ENCODE results near the gene RASL10A.

Gene RASL10A

DNA sequence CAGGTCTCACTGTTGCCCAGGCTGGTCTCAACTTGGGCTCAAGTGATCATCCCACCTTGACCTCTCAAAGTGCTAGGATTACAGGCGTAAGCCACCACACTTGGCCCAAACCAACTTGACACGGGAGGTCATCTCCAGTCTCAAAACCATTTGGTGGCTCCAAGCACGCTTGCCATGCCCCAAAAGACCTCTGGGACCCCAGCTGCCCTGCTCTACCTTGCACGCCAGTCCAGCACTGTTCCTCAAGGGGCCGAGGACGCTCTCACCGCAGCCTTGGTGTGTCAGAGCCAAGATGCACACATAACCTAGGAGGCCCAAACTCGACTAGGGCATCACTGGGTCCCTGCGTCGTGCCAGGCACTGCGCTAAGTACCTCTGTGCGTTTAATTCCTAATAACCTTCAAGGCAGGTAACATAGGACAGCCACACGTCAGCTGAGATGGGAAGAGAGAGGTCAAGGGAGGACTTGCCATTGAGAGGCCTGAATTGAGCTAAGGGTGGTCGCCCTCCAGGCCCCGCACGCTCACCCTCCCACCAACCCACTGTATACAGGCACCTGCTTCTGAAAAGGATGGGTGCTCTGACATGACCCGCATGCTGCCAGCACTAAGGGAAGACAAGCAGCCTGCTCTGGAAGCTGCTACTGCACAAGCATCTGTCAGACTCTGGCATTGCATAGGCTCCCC is 13.6 kb downstream of the RASL10A start:
- no peak overlapping the region for H3K4me3 ChIP-seq (ENCODE audit: low read depth, low read length)
- H3K4me1 ChIP-seq (ENCODE audit: control insufficient read depth, insufficient read depth, low read length) = no peaks in the 10 kb centered on the region; the same call in 1 of the 2 replicates
- H3K9me3 ChIP-seq (ENCODE audit: control insufficient read depth, insufficient read depth, low read length) = no peaks in the 10 kb centered on the region
- H3K36me3 ChIP-seq (ENCODE audit: control insufficient read depth, insufficient read depth, low read length) = peaks cover 42% of the 10 kb centered on the region
- peak overlapping the region; percentile 43 for H3K27ac ChIP-seq (ENCODE audit: low read depth, low read length)
- no peak overlapping the region for H3K9ac ChIP-seq (ENCODE audit: low read depth, low read length)
- no peaks in the 10 kb centered on the region for H3K27me3 ChIP-seq (ENCODE audit: control insufficient read depth, insufficient read depth, low read length)

DNA sequence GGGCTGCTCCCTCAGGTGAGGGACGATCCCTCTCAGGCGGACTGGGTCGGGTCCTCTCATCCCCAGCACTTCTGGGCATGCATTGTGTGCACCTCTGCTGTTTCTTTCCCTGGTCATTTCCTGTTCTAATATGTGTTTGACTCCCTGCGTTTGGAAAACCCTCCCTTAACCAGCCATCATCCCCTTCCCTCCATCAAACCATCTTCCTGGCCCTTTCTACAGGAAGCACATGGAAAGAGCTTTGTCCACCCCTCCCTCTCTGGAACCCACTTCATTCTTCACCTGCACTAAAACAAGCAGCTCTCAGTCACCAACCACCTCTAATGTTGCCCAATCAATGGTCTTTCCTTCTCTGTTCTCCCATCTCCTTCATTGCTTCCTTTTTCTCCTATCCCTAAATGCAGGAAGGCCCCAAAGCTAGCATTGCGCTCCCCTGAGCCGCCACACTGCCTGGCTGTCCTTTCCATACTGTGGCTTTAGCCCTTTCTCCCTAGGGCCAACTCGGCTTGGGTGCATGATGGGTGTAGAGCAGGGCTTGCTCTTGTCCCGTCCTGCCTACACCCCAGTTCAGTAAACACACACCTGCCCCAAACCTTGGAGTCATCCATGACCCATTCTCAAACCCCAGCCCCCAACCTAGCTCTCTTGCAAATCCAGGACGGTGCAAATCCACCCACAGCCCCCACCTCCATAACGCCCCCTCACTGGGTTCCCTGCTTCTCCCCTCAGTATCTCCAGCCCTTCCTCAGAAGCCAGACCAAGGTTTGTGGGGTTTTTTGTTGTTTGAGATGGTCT is 14.5 kb downstream of the RASL10A start:
- no peaks in the 10 kb centered on the region for H3K27me3 ChIP-seq (ENCODE audit: control insufficient read depth, insufficient read depth, low read length)
- H3K36me3 ChIP-seq (ENCODE audit: control insufficient read depth, insufficient read depth, low read length) = peaks cover 50% of the 10 kb centered on the region
- H3K27ac ChIP-seq (ENCODE audit: low read depth, low read length) = peak overlapping the region; percentile 43
- H3K4me3 ChIP-seq (ENCODE audit: low read depth, low read length) = no peak overlapping the region
- H3K9me3 ChIP-seq (ENCODE audit: control insufficient read depth, insufficient read depth, low read length) = no peaks in the 10 kb centered on the region
- H3K4me1 ChIP-seq (ENCODE audit: control insufficient read depth, insufficient read depth, low read length) = no peaks in the 10 kb centered on the region; the same call in 1 of the 2 replicates
- no peak overlapping the region for H3K9ac ChIP-seq (ENCODE audit: low read depth, low read length)

DNA sequence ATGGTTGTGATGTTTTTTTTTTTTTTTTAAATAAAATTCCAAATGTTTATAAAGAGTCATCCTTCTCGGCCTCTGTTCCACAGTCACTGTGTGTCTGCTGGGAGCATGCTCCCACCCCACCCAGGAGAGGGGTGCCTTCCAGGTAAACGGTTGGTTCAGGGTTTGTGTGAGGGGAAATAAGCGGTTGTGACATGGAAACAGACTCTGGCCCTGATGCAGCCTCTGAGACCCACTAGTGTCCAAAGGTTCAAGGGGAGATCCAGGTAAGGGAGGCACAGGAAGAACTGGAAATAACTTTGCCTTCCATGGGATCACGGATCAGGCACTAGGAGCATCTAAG is 15.1 kb downstream of the RASL10A start:
- H3K9me3 ChIP-seq (ENCODE audit: control insufficient read depth, insufficient read depth, low read length) = no peaks in the 10 kb centered on the region
- no peak overlapping the region for H3K27ac ChIP-seq (ENCODE audit: low read depth, low read length)
- no peak overlapping the region for H3K9ac ChIP-seq (ENCODE audit: low read depth, low read length)
- H3K4me1 ChIP-seq (ENCODE audit: control insufficient read depth, insufficient read depth, low read length) = no peaks in the 10 kb centered on the region; the same call in 1 of the 2 replicates
- no peak overlapping the region for H3K4me3 ChIP-seq (ENCODE audit: low read depth, low read length)
- H3K27me3 ChIP-seq (ENCODE audit: control insufficient read depth, insufficient read depth, low read length) = no peaks in the 10 kb centered on the region
- peaks cover 56% of the 10 kb centered on the region for H3K36me3 ChIP-seq (ENCODE audit: control insufficient read depth, insufficient read depth, low read length)

DNA sequence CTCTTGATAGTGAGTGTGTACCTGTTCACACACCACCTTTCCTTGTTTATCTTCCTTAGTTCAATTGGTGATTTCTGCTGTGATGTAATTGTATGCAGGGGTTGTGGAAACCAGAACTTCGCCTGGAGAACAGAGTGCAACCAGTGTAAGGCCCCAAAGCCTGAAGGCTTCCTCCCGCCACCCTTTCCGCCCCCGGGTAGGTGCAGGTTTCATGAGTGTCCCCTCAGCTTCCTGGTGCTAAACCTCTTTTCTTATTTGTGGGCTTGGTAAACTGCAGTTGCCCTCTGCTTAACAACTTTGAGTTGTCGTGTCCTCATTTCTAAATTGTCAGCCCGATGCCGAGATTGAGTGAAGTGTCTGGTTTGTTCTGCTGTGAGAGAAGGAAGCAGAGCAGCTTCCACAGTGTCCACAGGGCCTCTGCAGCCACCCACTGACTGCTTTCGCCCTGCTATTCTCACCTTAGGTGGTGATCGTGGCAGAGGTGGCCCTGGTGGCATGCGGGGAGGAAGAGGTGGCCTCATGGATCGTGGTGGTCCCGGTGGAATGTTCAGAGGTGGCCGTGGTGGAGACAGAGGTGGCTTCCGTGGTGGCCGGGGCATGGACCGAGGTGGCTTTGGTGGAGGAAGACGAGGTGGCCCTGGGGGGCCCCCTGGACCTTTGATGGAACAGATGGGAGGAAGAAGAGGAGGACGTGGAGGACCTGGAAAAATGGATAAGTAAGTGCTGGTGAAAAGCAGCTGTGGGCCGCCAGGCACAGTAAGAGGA is 16.2 kb downstream of the RASL10A start:
- Histone ChIP-seq H3K9me3 (ENCODE audit: control insufficient read depth, insufficient read depth, low read length) (no peaks in the 10 kb centered on the region), H3K4me3 (ENCODE audit: low read depth, low read length) (no peak overlapping the region), H3K27me3 (ENCODE audit: control insufficient read depth, insufficient read depth, low read length) (no peaks in the 10 kb centered on the region), H3K9ac (ENCODE audit: low read depth, low read length) (no peak overlapping the region), H3K36me3 (ENCODE audit: control insufficient read depth, insufficient read depth, low read length) (peaks cover 67% of the 10 kb centered on the region), H3K4me1 (ENCODE audit: control insufficient read depth, insufficient read depth, low read length) (no peaks in the 10 kb centered on the region), H3K27ac (ENCODE audit: low read depth, low read length) (no peak overlapping the region)

DNA sequence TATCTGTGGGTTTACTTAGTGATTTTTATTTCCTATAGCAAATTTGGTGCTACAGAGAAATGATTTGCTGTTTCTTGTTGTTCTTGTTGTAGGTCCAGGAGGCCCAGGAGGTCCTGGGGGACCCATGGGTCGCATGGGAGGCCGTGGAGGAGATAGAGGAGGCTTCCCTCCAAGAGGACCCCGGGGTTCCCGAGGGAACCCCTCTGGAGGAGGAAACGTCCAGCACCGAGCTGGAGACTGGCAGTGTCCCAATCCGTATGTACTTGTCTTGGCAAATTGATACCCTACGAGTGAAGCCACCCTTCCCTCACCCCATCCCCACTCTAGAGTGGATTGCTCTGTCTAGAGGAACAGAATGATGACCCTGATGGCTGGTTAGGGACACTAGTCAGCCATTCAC is 16.9 kb downstream of the RASL10A start:
- Histone ChIP-seq H3K27ac (ENCODE audit: low read depth, low read length) (no peak overlapping the region), H3K9me3 (ENCODE audit: control insufficient read depth, insufficient read depth, low read length) (no peaks in the 10 kb centered on the region), H3K4me1 (ENCODE audit: control insufficient read depth, insufficient read depth, low read length) (no peaks in the 10 kb centered on the region), H3K4me3 (ENCODE audit: low read depth, low read length) (no peak overlapping the region), H3K27me3 (ENCODE audit: control insufficient read depth, insufficient read depth, low read length) (no peaks in the 10 kb centered on the region), H3K36me3 (ENCODE audit: control insufficient read depth, insufficient read depth, low read length) (peaks cover 73% of the 10 kb centered on the region), H3K9ac (ENCODE audit: low read depth, low read length) (no peak overlapping the region)

DNA sequence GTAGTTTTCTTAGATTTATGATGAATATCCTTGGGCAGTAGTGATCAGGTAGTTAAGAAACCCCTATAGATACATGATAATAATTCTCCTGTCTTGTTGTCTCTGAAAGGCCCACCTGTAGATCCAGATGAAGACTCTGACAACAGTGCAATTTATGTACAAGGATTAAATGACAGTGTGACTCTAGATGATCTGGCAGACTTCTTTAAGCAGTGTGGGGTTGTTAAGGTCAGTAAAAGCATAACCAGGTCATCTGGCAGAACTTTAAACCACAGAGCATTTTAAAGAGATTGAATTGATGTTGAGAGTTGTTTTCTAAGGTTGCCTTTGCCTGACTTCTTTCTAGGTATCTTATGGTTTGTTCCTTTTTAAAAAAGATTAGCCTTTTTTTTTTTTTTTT is 23.1 kb downstream of the RASL10A start:
- H3K27me3 ChIP-seq (ENCODE audit: control insufficient read depth, insufficient read depth, low read length) = no peaks in the 10 kb centered on the region
- peaks cover 100% of the 10 kb centered on the region for H3K36me3 ChIP-seq (ENCODE audit: control insufficient read depth, insufficient read depth, low read length)
- no peaks in the 10 kb centered on the region for H3K9me3 ChIP-seq (ENCODE audit: control insufficient read depth, insufficient read depth, low read length)
- no peak overlapping the region for H3K9ac ChIP-seq (ENCODE audit: low read depth, low read length)
- no peaks in the 10 kb centered on the region for H3K4me1 ChIP-seq (ENCODE audit: control insufficient read depth, insufficient read depth, low read length)
- H3K27ac ChIP-seq (ENCODE audit: low read depth, low read length) = no peak overlapping the region
- H3K4me3 ChIP-seq (ENCODE audit: low read depth, low read length) = no peak overlapping the region

DNA sequence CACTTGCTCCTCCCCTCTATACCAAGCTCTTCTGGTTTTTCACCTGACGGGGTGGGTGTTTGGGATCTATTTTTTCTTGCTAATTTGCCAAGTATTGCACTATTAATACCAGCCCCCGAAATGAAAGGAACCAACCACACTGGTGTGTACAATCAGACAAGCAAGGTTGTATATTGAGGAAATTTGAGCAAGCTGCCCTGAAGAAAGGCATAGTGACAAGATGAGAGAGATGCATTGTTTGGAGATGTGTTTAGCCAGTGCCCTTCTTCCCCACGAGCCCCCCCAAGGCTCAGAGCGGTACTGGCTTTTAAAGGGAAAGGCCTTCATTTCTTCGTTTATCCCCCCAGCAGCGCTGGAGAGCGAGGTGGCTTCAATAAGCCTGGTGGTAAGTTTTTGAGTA is 24.3 kb downstream of the RASL10A start:
- Histone ChIP-seq H3K27me3 (ENCODE audit: control insufficient read depth, insufficient read depth, low read length) (no peaks in the 10 kb centered on the region), H3K9me3 (ENCODE audit: control insufficient read depth, insufficient read depth, low read length) (no peaks in the 10 kb centered on the region), H3K36me3 (ENCODE audit: control insufficient read depth, insufficient read depth, low read length) (peaks cover 99% of the 10 kb centered on the region), H3K4me1 (ENCODE audit: control insufficient read depth, insufficient read depth, low read length) (no peaks in the 10 kb centered on the region), H3K27ac (ENCODE audit: low read depth, low read length) (no peak overlapping the region), H3K4me3 (ENCODE audit: low read depth, low read length) (no peak overlapping the region), H3K9ac (ENCODE audit: low read depth, low read length) (no peak overlapping the region)

DNA sequence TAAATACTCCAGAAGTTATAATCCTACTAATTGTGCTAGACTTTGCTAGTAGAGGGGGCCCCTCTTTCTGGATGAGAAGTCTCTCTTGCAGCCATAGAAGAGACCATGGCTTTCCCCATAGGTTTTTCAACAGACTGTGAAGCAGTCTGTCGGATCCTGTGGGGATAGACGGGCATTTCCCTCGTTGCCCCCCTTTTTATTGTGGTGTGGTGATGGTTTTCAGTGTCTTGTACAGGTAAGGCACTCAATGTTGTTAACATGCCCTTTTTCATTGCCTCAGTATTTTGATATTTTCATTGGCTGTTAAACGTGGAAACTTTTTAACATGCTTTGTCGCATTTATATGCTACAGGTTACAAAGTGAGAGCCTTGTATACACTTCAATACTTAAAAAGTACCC is 25.4 kb downstream of the RASL10A start:
- Histone ChIP-seq H3K4me3 (ENCODE audit: low read depth, low read length) (no peak overlapping the region), H3K9me3 (ENCODE audit: control insufficient read depth, insufficient read depth, low read length) (no peaks in the 10 kb centered on the region), H3K27ac (ENCODE audit: low read depth, low read length) (no peak overlapping the region), H3K27me3 (ENCODE audit: control insufficient read depth, insufficient read depth, low read length) (no peaks in the 10 kb centered on the region), H3K9ac (ENCODE audit: low read depth, low read length) (no peak overlapping the region), H3K4me1 (ENCODE audit: control insufficient read depth, insufficient read depth, low read length) (no peaks in the 10 kb centered on the region), H3K36me3 (ENCODE audit: control insufficient read depth, insufficient read depth, low read length) (peaks cover 99% of the 10 kb centered on the region)

DNA sequence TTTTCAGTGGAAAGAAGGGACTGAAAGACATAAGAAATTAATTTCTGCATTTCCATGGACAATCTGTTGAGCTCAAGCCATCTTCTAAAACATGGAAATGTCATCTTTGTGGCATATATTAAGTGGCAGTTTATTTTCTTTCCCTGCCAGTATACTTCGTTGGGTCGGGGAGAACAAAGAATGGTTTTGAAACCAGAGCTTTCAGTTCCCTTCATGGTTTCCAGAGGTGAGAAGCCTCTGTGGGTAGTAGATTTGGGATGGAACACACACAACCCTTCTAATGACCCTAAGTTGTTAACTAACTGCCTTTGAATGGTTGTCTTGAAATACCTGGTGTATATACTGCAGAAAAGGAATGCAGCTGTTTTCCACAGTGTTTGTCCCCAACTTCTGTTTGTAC is 26.7 kb downstream of the RASL10A start:
- H3K4me3 ChIP-seq (ENCODE audit: low read depth, low read length) = no peak overlapping the region
- H3K9me3 ChIP-seq (ENCODE audit: control insufficient read depth, insufficient read depth, low read length) = no peaks in the 10 kb centered on the region
- no peaks in the 10 kb centered on the region for H3K27me3 ChIP-seq (ENCODE audit: control insufficient read depth, insufficient read depth, low read length)
- peaks cover 99% of the 10 kb centered on the region for H3K36me3 ChIP-seq (ENCODE audit: control insufficient read depth, insufficient read depth, low read length)
- H3K9ac ChIP-seq (ENCODE audit: low read depth, low read length) = no peak overlapping the region
- no peak overlapping the region for H3K27ac ChIP-seq (ENCODE audit: low read depth, low read length)
- H3K4me1 ChIP-seq (ENCODE audit: control insufficient read depth, insufficient read depth, low read length) = no peaks in the 10 kb centered on the region

DNA sequence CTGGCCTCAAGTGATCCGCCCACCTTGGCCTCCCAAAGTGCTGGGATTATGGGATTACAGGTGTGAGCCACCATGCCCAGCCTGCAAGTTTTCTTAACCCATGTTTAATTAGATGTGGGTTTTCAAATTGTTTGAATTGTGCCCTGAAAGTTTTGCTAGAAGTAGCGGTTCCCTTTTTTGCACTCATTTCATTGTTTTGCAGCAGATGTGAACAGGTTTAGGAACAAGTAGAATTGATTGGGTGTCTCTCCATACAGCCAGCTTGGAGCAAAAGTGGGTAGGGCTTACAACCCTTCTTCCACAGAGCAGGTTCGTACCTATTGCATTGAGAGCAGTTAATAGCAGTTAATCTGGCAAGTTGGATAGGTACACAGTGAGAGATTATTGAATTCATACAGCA is 31.3 kb downstream of the RASL10A start:
- Histone ChIP-seq H3K4me3 (ENCODE audit: low read depth, low read length) (no peak overlapping the region), H3K9me3 (ENCODE audit: control insufficient read depth, insufficient read depth, low read length) (no peaks in the 10 kb centered on the region), H3K9ac (ENCODE audit: low read depth, low read length) (no peak overlapping the region), H3K4me1 (ENCODE audit: control insufficient read depth, insufficient read depth, low read length) (no peaks in the 10 kb centered on the region), H3K27ac (ENCODE audit: low read depth, low read length) (no peak overlapping the region), H3K36me3 (ENCODE audit: control insufficient read depth, insufficient read depth, low read length) (peaks cover 94% of the 10 kb centered on the region), H3K27me3 (ENCODE audit: control insufficient read depth, insufficient read depth, low read length) (no peaks in the 10 kb centered on the region)

DNA sequence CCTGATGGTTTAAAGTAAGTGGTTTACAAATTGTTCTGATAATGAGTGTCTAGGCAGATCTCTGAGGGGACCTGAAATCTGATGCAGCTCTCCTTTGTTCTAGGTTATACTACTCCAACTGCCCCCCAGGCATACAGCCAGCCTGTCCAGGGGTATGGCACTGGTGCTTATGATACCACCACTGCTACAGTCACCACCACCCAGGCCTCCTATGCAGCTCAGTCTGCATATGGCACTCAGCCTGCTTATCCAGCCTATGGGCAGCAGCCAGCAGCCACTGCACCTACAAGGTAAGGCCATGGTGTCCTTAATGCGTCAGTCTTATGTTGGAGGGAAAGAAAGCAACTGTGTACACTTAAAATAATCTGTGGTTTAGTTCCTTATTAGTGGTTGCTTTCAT is 37.6 kb downstream of the RASL10A start:
- H3K27me3 ChIP-seq (ENCODE audit: control insufficient read depth, insufficient read depth, low read length) = no peaks in the 10 kb centered on the region
- H3K9me3 ChIP-seq (ENCODE audit: control insufficient read depth, insufficient read depth, low read length) = no peaks in the 10 kb centered on the region
- H3K36me3 ChIP-seq (ENCODE audit: control insufficient read depth, insufficient read depth, low read length) = peaks cover 93% of the 10 kb centered on the region
- H3K4me1 ChIP-seq (ENCODE audit: control insufficient read depth, insufficient read depth, low read length) = peaks cover 6% of the 10 kb centered on the region; the same call in 1 of the 2 replicates
- H3K27ac ChIP-seq (ENCODE audit: low read depth, low read length) = no peak overlapping the region
- no peak overlapping the region for H3K4me3 ChIP-seq (ENCODE audit: low read depth, low read length)
- H3K9ac ChIP-seq (ENCODE audit: low read depth, low read length) = no peak overlapping the region

All from HUES48 (cell line).